ENCODE data around the gene SYT2. TPM values are rescaled to one million over a fixed set of nuclear protein-coding genes. Genes with fewer than 3 reads are reported as not detected.
"Not testable (repeated sequence)": the region's sequence is repeated elsewhere in the genome, so short reads cannot be mapped to it uniquely, and the experiment has no call there.

Gene SYT2
- total RNA-seq, 2 donors from 2014 or later, result under 0.01 TPM; not detected in 1

DNA sequence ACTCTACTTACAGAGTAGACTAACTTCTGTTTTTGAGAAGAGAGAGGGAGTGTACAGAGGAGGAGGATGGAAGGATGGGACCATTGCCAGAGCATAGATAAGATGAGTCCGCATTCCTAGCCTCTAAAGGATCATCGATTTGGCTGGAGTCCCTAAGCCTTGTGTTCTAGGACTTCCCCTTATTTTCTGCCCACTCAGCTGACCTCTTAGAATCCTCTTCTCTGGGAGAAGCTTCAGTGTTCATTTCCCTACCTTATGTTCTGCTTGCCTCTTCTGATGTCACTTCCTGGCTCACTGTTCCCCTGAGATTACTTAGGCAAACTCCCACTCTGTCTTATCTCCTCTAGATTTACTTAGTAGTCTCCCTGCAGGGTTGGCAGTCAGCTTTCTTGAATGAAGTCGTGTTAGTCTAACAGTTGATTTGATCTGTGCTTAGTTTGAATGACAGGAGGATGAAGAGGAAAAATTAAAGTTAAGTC, 156.7 kb downstream of the SYT2 start:
- Histone ChIP-seq H3K4me1 (ENCODE audit: control insufficient read depth in 1 of 2, low read depth in 2 of 2) (peaks cover 70 to 99% of the 10 kb centered on the region in 2 donors), H3K27me3 (replicated peaks; ENCODE audit: insufficient read depth) (no peaks in the 10 kb centered on the region), H3K4me3 (peak overlapping the region; percentile 49), H3K36me3 (peaks cover 6% of the 10 kb centered on the region), H3K27ac (peak overlapping the region; percentile 62 to 64), H3K9me3 (no peaks in the 10 kb centered on the region)
- TF ChIP-seq, protein P1, sequence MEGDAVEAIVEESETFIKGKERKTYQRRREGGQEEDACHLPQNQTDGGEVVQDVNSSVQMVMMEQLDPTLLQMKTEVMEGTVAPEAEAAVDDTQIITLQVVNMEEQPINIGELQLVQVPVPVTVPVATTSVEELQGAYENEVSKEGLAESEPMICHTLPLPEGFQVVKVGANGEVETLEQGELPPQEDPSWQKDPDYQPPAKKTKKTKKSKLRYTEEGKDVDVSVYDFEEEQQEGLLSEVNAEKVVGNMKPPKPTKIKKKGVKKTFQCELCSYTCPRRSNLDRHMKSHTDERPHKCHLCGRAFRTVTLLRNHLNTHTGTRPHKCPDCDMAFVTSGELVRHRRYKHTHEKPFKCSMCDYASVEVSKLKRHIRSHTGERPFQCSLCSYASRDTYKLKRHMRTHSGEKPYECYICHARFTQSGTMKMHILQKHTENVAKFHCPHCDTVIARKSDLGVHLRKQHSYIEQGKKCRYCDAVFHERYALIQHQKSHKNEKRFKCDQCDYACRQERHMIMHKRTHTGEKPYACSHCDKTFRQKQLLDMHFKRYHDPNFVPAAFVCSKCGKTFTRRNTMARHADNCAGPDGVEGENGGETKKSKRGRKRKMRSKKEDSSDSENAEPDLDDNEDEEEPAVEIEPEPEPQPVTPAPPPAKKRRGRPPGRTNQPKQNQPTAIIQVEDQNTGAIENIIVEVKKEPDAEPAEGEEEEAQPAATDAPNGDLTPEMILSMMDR (IDR thresholded peaks at IDR 0.05), result no peak
- DNase-seq (ENCODE audit: low spot score), result no peak
- no peak for ATAC-seq (ENCODE audit: insufficient number of reproducible peaks, low FRiP score, low read depth)

DNA sequence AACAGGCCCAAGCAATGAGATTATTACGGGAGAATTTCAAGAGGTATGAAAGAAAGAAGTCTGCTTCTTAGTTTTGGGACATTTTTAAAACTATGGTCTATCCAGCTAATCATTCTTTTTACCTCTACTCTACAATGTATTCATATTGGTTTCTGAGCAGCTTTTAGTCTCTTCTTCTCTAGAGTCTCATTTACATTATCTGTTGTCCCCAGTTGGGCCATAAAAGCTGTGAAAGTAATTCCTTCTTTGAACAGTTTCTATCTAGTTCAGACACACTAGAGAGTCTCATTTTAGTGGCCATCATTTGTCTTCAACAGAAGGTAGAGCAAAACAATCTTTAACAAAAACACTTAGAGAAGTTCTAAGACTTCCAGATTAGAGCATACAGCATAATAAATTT, 157.2 kb downstream of the SYT2 start:
- ATAC-seq (ENCODE audit: insufficient number of reproducible peaks, low FRiP score, low read depth), result not testable (repeated sequence)
- peak overlapping the region; percentile 49 for H3K4me3 ChIP-seq

DNA sequence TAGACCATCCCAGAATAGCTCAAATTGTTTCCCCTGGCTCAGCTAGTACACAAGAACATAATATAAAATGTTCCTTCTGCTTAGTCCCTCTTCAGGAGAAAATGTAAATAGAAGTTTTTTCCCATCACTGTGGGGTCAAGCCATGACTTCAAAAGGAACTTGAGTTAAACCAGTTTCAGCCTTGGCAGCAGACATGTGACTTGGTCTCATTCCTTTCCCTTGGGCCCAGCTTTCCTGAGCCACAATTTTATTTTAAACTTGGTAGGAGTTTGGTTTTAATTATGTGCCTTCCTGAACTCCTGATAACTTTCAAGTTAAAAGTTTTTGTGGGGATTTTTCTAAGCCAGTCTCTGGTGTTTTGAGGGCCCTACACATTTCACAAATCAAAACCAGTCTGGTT, 157.6 kb downstream of the SYT2 start:
- not testable (repeated sequence) for H3K36me3 ChIP-seq; ATAC-seq (ENCODE audit: insufficient number of reproducible peaks, low FRiP score, low read depth); H3K9me3 ChIP-seq; DNase-seq (ENCODE audit: low spot score); H3K27me3 ChIP-seq (replicated peaks; ENCODE audit: insufficient read depth)
- H3K4me1 ChIP-seq (ENCODE audit: control insufficient read depth in 1 of 2, low read depth in 2 of 2), result peaks cover 65 to 98% of the 10 kb centered on the region in 2 donors
- peak overlapping the region; percentile 62 to 64 for H3K27ac ChIP-seq
- H3K4me3 ChIP-seq, result peak overlapping the region; percentile 49

More for the DNA sequence above, 157.2 kb downstream of the SYT2 start:
- H3K27ac ChIP-seq, result peak overlapping the region; percentile 62 to 64
- H3K4me1 ChIP-seq (ENCODE audit: control insufficient read depth in 1 of 2, low read depth in 2 of 2), result peaks cover 68 to 98% of the 10 kb centered on the region in 2 donors
- not testable (repeated sequence) for H3K36me3 ChIP-seq; DNase-seq (ENCODE audit: low spot score); H3K9me3 ChIP-seq; H3K27me3 ChIP-seq (replicated peaks; ENCODE audit: insufficient read depth)

DNA sequence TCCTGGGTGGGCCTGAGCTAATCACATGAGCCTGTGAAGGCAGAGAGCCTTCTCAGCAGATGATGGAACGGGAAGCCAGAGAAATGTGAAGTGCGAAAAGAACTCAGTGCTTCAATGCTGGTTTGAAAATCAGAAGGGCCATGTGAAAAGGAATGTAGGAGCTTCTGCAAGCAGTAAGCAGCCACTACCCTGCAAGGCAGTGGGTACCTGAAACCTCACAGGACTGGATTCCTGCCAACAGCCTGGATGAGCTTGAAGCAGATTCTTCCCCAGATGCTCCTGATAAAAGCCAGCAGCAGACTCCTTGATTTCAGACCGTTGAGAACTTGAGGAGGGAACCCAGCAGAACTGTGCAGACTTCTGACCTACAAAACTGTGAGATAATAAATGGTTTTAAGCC, 158.6 kb downstream of the SYT2 start:
- peak overlapping the region; percentile 22 for H3K4me3 ChIP-seq
- peak overlapping the region; percentile 52 to 62 for H3K27ac ChIP-seq
- no peaks in the 10 kb centered on the region for H3K9me3 ChIP-seq
- H3K4me1 ChIP-seq (ENCODE audit: control insufficient read depth in 1 of 2, low read depth in 2 of 2), result peaks cover 57 to 98% of the 10 kb centered on the region in 2 donors
- no peaks in the 10 kb centered on the region for H3K27me3 ChIP-seq (replicated peaks; ENCODE audit: insufficient read depth)
- no peak for DNase-seq (ENCODE audit: low spot score)
- peaks cover 6% of the 10 kb centered on the region for H3K36me3 ChIP-seq
- no peak for ATAC-seq (ENCODE audit: insufficient number of reproducible peaks, low FRiP score, low read depth)
- TF ChIP-seq, protein P1 (IDR thresholded peaks at IDR 0.05), result no peak

DNA sequence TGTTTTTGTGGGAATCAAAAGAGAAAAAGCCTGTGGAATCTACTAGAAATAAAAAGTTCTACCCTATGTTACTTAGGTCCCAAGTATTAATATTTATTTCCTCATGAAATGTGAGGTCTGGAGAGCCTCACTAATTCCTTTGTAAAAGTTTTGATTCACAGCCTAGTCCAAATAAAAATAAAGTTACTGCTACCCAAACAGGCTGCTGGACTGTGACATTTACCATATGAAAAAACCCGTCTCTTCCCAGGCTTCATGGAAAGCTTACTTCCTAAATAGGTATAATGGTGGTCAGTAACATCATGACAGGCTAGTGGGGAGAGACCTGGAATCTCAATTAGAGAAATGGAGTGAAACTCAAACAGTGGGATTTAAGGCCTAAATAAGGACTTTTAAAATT, 160.2 kb downstream of the SYT2 start:
- not testable (repeated sequence) for ATAC-seq (ENCODE audit: insufficient number of reproducible peaks, low FRiP score, low read depth); DNase-seq (ENCODE audit: low spot score); H3K36me3 ChIP-seq; H3K9me3 ChIP-seq; H3K27me3 ChIP-seq (replicated peaks; ENCODE audit: insufficient read depth)
- Histone ChIP-seq H3K4me1 (ENCODE audit: control insufficient read depth in 1 of 2, low read depth in 2 of 2) (peaks cover 44 to 94% of the 10 kb centered on the region in 2 donors), H3K27ac (peak overlapping the region; percentile 48 to 54), H3K4me3 (peak overlapping the region; percentile 45)

DNA sequence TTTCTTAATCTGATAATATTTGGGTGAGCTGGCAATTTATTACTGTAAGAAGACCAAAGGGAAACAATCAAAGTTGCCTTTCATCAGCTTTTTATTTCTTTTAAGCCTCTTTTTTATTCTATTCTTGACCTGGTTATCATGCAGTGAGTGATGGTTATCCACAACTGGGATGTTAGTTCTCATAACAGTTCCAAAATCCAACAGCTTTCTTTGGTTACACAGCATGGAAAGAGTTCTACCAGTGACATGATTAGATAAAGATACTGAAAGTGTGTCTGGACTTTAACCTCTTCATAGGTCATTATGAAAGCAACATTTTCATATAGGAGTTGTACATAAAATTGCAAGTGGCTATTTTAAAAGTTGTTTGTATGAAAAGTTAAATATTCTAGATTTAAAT, 163.0 kb downstream of the SYT2 start:
- ATAC-seq (ENCODE audit: insufficient number of reproducible peaks, low FRiP score, low read depth), result no peak
- TF ChIP-seq, protein P1 (IDR thresholded peaks at IDR 0.05), result no peak
- no peak for DNase-seq (ENCODE audit: low spot score)
- Histone ChIP-seq H3K27me3 (replicated peaks; ENCODE audit: insufficient read depth) (no peaks in the 10 kb centered on the region), H3K27ac (peak overlapping the region; percentile 90 to 98), H3K4me3 (peak overlapping the region; percentile 72), H3K4me1 (ENCODE audit: control insufficient read depth in 1 of 2, low read depth in 2 of 2) (peaks cover 22 to 71% of the 10 kb centered on the region in 2 donors), H3K9me3 (no peaks in the 10 kb centered on the region), H3K36me3 (peaks cover 6% of the 10 kb centered on the region)

DNA sequence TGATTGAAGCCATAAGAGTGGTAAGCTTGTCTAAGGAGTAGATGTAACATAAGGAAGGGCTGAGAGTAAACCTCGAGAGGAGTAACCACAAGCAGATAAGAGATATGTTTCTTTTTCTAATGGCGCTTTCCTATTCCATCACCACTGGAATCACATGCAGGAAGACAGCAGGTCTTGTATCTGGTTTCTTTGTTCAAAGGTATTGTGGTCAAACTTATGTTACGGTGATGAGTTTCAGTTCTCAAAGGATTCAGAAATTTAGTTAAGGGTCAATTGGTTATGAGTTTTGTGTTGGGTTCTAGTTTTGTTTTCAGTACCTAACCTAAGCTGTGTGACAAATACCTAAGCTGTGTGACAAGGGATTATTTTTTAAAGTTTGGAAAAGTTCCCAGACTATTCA, 163.5 kb downstream of the SYT2 start:
- H3K9me3 ChIP-seq; H3K27me3 ChIP-seq (replicated peaks; ENCODE audit: insufficient read depth); DNase-seq (ENCODE audit: low spot score); H3K36me3 ChIP-seq; ATAC-seq (ENCODE audit: insufficient number of reproducible peaks, low FRiP score, low read depth): not testable (repeated sequence)
- Histone ChIP-seq H3K4me1 (ENCODE audit: control insufficient read depth in 1 of 2, low read depth in 2 of 2) (peaks cover 18 to 67% of the 10 kb centered on the region in 2 donors), H3K4me3 (peak overlapping the region; percentile 72), H3K27ac (peak overlapping the region; percentile 90 to 98)

DNA sequence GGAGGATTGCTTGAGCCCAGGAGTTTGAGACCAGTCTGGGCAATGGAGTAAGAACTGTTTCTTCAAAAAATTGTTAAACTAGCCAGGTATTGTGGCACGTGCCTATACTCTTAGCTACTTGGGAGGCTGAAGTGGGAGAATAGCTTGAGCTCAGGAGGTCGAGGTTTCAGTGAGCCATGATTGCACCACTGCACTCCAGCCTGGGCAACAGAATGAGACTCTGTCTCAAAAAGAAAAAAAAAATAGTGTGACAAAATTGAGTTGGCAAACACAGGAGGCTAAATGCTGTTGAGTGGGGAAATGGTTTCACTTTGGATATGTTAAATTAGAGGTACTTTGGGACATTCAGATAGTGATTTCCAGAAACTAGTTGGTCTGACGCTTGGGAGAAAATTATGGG, 163.9 kb downstream of the SYT2 start:
- H3K27me3 ChIP-seq (replicated peaks; ENCODE audit: insufficient read depth); DNase-seq (ENCODE audit: low spot score); H3K36me3 ChIP-seq; H3K9me3 ChIP-seq; ATAC-seq (ENCODE audit: insufficient number of reproducible peaks, low FRiP score, low read depth): not testable (repeated sequence)
- Histone ChIP-seq H3K27ac (peak overlapping the region; percentile 90 to 98), H3K4me3 (peak overlapping the region; percentile 72), H3K4me1 (ENCODE audit: control insufficient read depth in 1 of 2, low read depth in 2 of 2) (peaks cover 15 to 63% of the 10 kb centered on the region in 2 donors)

DNA sequence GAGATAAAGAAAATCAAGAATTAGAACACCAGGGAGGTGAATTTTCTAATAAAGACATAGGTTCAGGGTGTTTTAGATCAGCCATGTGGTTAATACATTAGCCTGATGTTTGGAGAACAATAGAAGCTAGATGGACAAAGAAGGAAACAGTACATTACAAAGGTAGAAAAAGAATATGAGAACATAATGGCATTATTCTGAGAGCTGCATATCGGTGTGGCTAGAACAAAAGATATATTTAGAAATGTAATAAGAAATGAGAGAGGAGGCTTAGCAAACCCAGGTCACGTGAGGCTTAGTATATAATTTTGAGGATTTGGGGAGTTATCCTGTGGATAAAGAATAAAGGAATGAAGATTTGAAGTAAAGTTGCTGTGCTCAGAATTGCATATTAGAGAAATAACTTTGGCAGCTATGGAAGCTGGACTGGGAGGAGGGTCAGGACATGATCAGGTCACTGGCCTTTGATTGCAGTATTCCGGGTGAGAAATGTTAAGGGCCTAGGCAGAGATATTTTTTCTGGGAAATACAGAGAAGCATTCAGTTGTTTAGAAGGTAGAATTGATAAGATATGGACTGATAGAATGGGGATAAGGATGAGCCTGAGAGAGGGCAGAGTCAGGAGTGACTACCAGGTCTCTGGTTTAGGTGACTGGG, 164.5 kb downstream of the SYT2 start:
- peak overlapping the region; percentile 90 to 98 for H3K27ac ChIP-seq

More for the DNA sequence above, 164.5 kb downstream of the SYT2 start:
- H3K27me3 ChIP-seq (replicated peaks; ENCODE audit: insufficient read depth); H3K36me3 ChIP-seq; H3K9me3 ChIP-seq; DNase-seq (ENCODE audit: low spot score); ATAC-seq (ENCODE audit: insufficient number of reproducible peaks, low FRiP score, low read depth): not testable (repeated sequence)
- H3K4me3 ChIP-seq, result peak overlapping the region; percentile 72
- peaks cover 14 to 57% of the 10 kb centered on the region in 2 donors for H3K4me1 ChIP-seq (ENCODE audit: control insufficient read depth in 1 of 2, low read depth in 2 of 2)

All from thoracic aorta (tissue), 2 donors.